ENCODE results near the gene FTO.

The FTO gene

GRCh38 chr16:54027995-54028394, 324.0 kb downstream of the FTO start:
- no peak for DNase-seq

- DNase-seq, result no peak
These were observed 326.5 kb downstream of the FTO start for GRCh38 chr16:54030451-54030850.

GRCh38 chr16:54031107-54031760, 327.3 kb downstream of the FTO start:
- DNase-seq, result no peak

- DNase-seq, result no peak
These were observed 329.8 kb downstream of the FTO start for GRCh38 chr16:54033747-54034146.

- no peak for DNase-seq
These were observed 330.7 kb downstream of the FTO start for GRCh38 chr16:54034684-54035083.

GRCh38 chr16:54040480-54040879, 336.5 kb downstream of the FTO start:
- DNase-seq, result no peak

- no peak for DNase-seq
These were observed 337.0 kb downstream of the FTO start for GRCh38 chr16:54040975-54041374.

- peak; percentile 50 for DNase-seq
These were observed 344.9 kb downstream of the FTO start for GRCh38 chr16:54048586-54049495.

GRCh38 chr16:54049591-54050458, 345.9 kb downstream of the FTO start:
- DNase-seq, result no peak

GRCh38 chr16:54050459-54051210, 346.7 kb downstream of the FTO start:
- no peak for DNase-seq

GRCh38 chr16:54051821-54052220, 347.9 kb downstream of the FTO start:
- DNase-seq, result no peak

GRCh38 chr16:54052271-54052670, 348.3 kb downstream of the FTO start:
- no peak for DNase-seq

GRCh38 chr16:54053891-54054820, 350.2 kb downstream of the FTO start:
- DNase-seq, result peak; percentile 77

- DNase-seq, result no peak
These were observed 351.2 kb downstream of the FTO start for GRCh38 chr16:54055191-54055590.

- no peak for DNase-seq
These were observed 351.9 kb downstream of the FTO start for GRCh38 chr16:54055864-54056263.

GRCh38 chr16:54056921-54057320, 353.0 kb downstream of the FTO start:
- no peak for DNase-seq

GRCh38 chr16:54059319-54059718, 355.4 kb downstream of the FTO start:
- peak; percentile 18 for DNase-seq

GRCh38 chr16:54060599-54061421, 356.9 kb downstream of the FTO start:
- no peak for DNase-seq

GRCh38 chr16:54061454-54061853, 357.5 kb downstream of the FTO start:
- DNase-seq, result no peak

Measured in NCI-H1105 treated with DMSO at 0.1 percent for 48 hours (cell line).